HCT116 (cell line): ENCODE measurements around the gene ADGRD1. TPM values are rescaled to one million over a fixed set of nuclear protein-coding genes. Genes with fewer than 3 reads are reported as not detected.

Experiments used
- ATAC-seq: fragments of 200-7000 bp; cut with Tn5 transposase; 2 replicates; pipeline ENCODE4 v1.9.1; 2020; ENCODE audit warnings: mild to moderate bottlenecking, moderate library complexity
- BruUV-seq: library from RNA; stranded (reverse); fragments of 400-500 nt; replicated peaks from 2 replicates; lab custom pipeline; 2021; lab: Mats Ljungman, UMichigan
- CTCF ChIA-PET: fragments of 300-600 bp; sonication (Branson Sonifier 250); formaldehyde crosslinking; loops from one replicate; lab custom pipeline; 2021; ENCODE audit warnings: antibody characterized with exemption; lab: Charles Lee
- POLR2A ChIA-PET: fragments of 300-600, 350-600 bp; sonication (Branson Sonifier 250); formaldehyde crosslinking; loops from one replicate; lab custom pipeline; 2021; ENCODE audit warnings: antibody characterized with exemption; lab: Charles Lee
- RAD21 ChIA-PET, 2 experiments: fragments of 300-600 bp; sonication (Branson Sonifier 250); formaldehyde crosslinking; loops; one replicate each; lab custom pipeline; 2023; ENCODE audit warnings: low total read pairs in 2 of 2; ENCODE audit not compliant: uncharacterized antibody in 2 of 2, unreplicated experiment in 2 of 2, low non-redundant PET in 1 of 2; lab: Charles Lee
- DNase-seq: peaks from one replicate; pipeline ENCODE4 v3.0.0-alpha.2; 2010; ENCODE audit warnings: low read depth, low spot score
- H2AFZ ChIP-seq: fragments of 200-600 bp; shearing (Covaris generic), sonication (generic); 2 replicates; pipeline ENCODE4 v1.6.1; 2017; ENCODE audit warnings: low read depth, mixed run types, mixed read lengths, antibody characterized with exemption, low read length; ENCODE audit not compliant: poor library complexity, severe bottlenecking
- H3K27ac ChIP-seq: 2 replicates; pipeline ENCODE4 v1.5.1; 2012; ENCODE audit warnings: low read depth, low read length
- H3K27me3 ChIP-seq: fragments of 200-600 bp; sonication (generic); 2 replicates; pipeline ENCODE4 v1.6.1; 2016; ENCODE audit warnings: mixed run types, low read length, mixed read lengths; ENCODE audit not compliant: insufficient read depth
- H3K36me3 ChIP-seq, 2 experiments: fragments of 200-500 bp in 1 of 2; fragments of 200-600 bp in 1 of 2; sonication (Bioruptor generic) in 1 of 2; sonication (generic) in 1 of 2; 2 replicates each; pipeline versions ENCODE4 v1.5.1 to v1.6.1; 2014 to 2016; ENCODE audit warnings: low read length in 2 of 2, inconsistent platforms in 1 of 2, mixed read lengths in 1 of 2, mixed run types in 1 of 2; ENCODE audit not compliant: insufficient read depth in 2 of 2, control insufficient read depth in 1 of 2
- H3K4me1 ChIP-seq, 2 experiments: fragments of 200-600 bp in 1 of 2; sonication (generic) in 1 of 2; 2 replicates each; pipeline versions ENCODE4 v1.5.1 to v1.6.1; 2012 to 2017; ENCODE audit warnings: low read length in 2 of 2, inconsistent platforms in 1 of 2, mild to moderate bottlenecking in 1 of 2, mixed read lengths in 1 of 2, mixed run types in 1 of 2, moderate library complexity in 1 of 2; ENCODE audit not compliant: insufficient read depth in 2 of 2, control insufficient read depth in 1 of 2
- H3K4me2 ChIP-seq: fragments of 200-600 bp; sonication (generic); 2 replicates; pipeline ENCODE4 v1.6.1; 2017; ENCODE audit warnings: mixed run types, low read length, mixed read lengths
- H3K4me3 ChIP-seq, 2 experiments: fragments of 200-600 bp in 1 of 2; sonication (generic) in 1 of 2; replicated peaks in 1 of 2; 2 replicates each; pipeline ENCODE4 v1.5.1; 2011 to 2016; ENCODE audit warnings: low read length in 2 of 2, control low read depth in 1 of 2, low read depth in 1 of 2, mild to moderate bottlenecking in 1 of 2, mixed read lengths in 1 of 2, mixed run types in 1 of 2
- H3K79me2 ChIP-seq: fragments of 200-600 bp; sonication (generic); 2 replicates; pipeline ENCODE4 v1.6.1; 2017; ENCODE audit warnings: mild to moderate bottlenecking, mixed run types, low read length, moderate library complexity, mixed read lengths; ENCODE audit not compliant: insufficient read depth
- H3K9ac ChIP-seq: fragments of 200-600 bp; sonication (generic); 2 replicates; pipeline ENCODE4 v1.6.1; 2016; ENCODE audit warnings: low read length, mixed read lengths
- H3K9me2 ChIP-seq: fragments of 200-600 bp; sonication (generic), shearing (Covaris generic); 2 replicates; pipeline ENCODE4 v1.6.1; 2017; ENCODE audit warnings: mixed run types, mild to moderate bottlenecking, moderate library complexity; ENCODE audit not compliant: insufficient read depth
- H3K9me3 ChIP-seq, 2 experiments: fragments of 200-500 bp in 1 of 2; fragments of 200-600 bp in 1 of 2; sonication (Bioruptor generic) in 1 of 2; sonication (generic) in 1 of 2; 2 replicates each; pipeline ENCODE4 v1.6.1; 2014 to 2017; ENCODE audit warnings: low read length in 2 of 2, mixed read lengths in 2 of 2, inconsistent platforms in 1 of 2, low read depth in 1 of 2, mild to moderate bottlenecking in 1 of 2, mixed run types in 1 of 2, moderate library complexity in 1 of 2; ENCODE audit not compliant: control insufficient read depth in 1 of 2, insufficient read depth in 1 of 2
- H4K20me1 ChIP-seq: fragments of 200-600 bp; sonication (generic), shearing (Covaris generic); 2 replicates; pipeline ENCODE4 v1.6.1; 2017; ENCODE audit warnings: mixed run types, mild to moderate bottlenecking, moderate library complexity; ENCODE audit not compliant: insufficient read depth
- CBX3 ChIP-seq: IDR thresholded peaks from 2 replicates; pipeline ENCODE4 v1.6.1; 2012; ENCODE audit warnings: low read depth
- CEBPB ChIP-seq: IDR thresholded peaks from 2 replicates; pipeline ENCODE4 v1.6.1; 2012; ENCODE audit warnings: low read depth
- EGR1 ChIP-seq: IDR thresholded peaks from 2 replicates; pipeline ENCODE4 v1.6.1; 2012; ENCODE audit warnings: low read depth
- EZH2 ChIP-seq: fragments of 200-600 bp; sonication (generic); IDR thresholded peaks from 2 replicates; pipeline ENCODE4 v1.6.1; 2017; ENCODE audit warnings: antibody characterized with exemption, mixed run types
- EZH2phosphoT487 ChIP-seq: fragments of 200-600 bp; IDR thresholded peaks from 2 replicates; pipeline ENCODE4 v1.6.1; 2018; ENCODE audit warnings: antibody characterized with exemption, borderline replicate concordance
- POLR2A ChIP-seq: IDR thresholded peaks from 2 replicates; pipeline ENCODE4 v1.7.0; 2011; ENCODE audit warnings: borderline replicate concordance; ENCODE audit not compliant: insufficient read depth, insufficient read length; ENCODE audit errors: extremely low read depth
- POLR2AphosphoS5 ChIP-seq: IDR thresholded peaks from 2 replicates; pipeline ENCODE4 v1.6.1; 2011; ENCODE audit warnings: mild to moderate bottlenecking, low read depth, low read length, moderate library complexity
- RAD21 ChIP-seq: IDR thresholded peaks from 2 replicates; pipeline ENCODE4 v1.6.1; 2012; ENCODE audit warnings: low read depth, mild to moderate bottlenecking
- SIN3A ChIP-seq: IDR thresholded peaks from 2 replicates; pipeline ENCODE4 v1.6.1; 2012; ENCODE audit warnings: low read depth
- SP1 ChIP-seq: IDR thresholded peaks from 2 replicates; pipeline ENCODE4 v1.6.1; 2012; ENCODE audit warnings: low read depth
- TCF7L2 ChIP-seq: IDR thresholded peaks from 2 replicates; pipeline ENCODE4 v1.7.0; 2011; ENCODE audit warnings: borderline replicate concordance, inconsistent platforms; ENCODE audit not compliant: insufficient read depth, insufficient read length; ENCODE audit errors: extremely low read depth
- YY1 ChIP-seq: IDR thresholded peaks from 2 replicates; pipeline ENCODE4 v1.6.1; 2011; ENCODE audit warnings: low read length, low read depth, moderate library complexity, mild to moderate bottlenecking; ENCODE audit not compliant: insufficient replicate concordance; ENCODE audit errors: extremely low read depth
- ZFX ChIP-seq: fragments of 450-650 bp; IDR thresholded peaks from 2 replicates; pipeline ENCODE4 v1.6.1; 2017
- ZNF274 ChIP-seq: fragments of 200-500 bp; sonication (Bioruptor generic); IDR thresholded peaks from 2 replicates; pipeline ENCODE4 v1.6.1; 2014; ENCODE audit warnings: mild to moderate bottlenecking, low read depth, low read length, inconsistent platforms
- intact Hi-C: fragments of 100-400 bp; cut with micrococcal nuclease; formaldehyde crosslinking; loops from 2 replicates; pipeline ENCODE4 v1.10.0; 2022
- total RNA-seq: library from RNA; stranded (reverse); gene quantifications from one replicate; pipeline ENCODE4 v1.2.1, GENCODE V29; 2021; ENCODE audit not compliant: unreplicated experiment
- TF ChIP-seq, protein P1 (sequence below), 3 experiments: fragments of 200-600 bp in 1 of 3; sonication (generic) in 1 of 3; IDR thresholded peaks in 2 of 3; conservative IDR thresholded peaks in 1 of 3; 2 replicates each; pipeline ENCODE4 v1.5.1; 2012 to 2017; ENCODE audit warnings: low read depth in 2 of 3, low read length in 2 of 3, antibody characterized with exemption in 1 of 3, borderline replicate concordance in 1 of 3, control low read depth in 1 of 3, mild to moderate bottlenecking in 1 of 3, mixed read lengths in 1 of 3, mixed run types in 1 of 3, moderate library complexity in 1 of 3; ENCODE audit not compliant: insufficient read depth in 1 of 3
- TF ChIP-seq, protein P2 (sequence below): IDR thresholded peaks from 2 replicates; pipeline ENCODE4 v1.6.1; 2011; ENCODE audit warnings: mild to moderate bottlenecking, low read length, moderate library complexity; ENCODE audit not compliant: insufficient replicate concordance; ENCODE audit errors: extremely low read depth

The ADGRD1 gene
- total RNA-seq, 1 experiment from 2014 or later: 0.44 TPM

DNA sequence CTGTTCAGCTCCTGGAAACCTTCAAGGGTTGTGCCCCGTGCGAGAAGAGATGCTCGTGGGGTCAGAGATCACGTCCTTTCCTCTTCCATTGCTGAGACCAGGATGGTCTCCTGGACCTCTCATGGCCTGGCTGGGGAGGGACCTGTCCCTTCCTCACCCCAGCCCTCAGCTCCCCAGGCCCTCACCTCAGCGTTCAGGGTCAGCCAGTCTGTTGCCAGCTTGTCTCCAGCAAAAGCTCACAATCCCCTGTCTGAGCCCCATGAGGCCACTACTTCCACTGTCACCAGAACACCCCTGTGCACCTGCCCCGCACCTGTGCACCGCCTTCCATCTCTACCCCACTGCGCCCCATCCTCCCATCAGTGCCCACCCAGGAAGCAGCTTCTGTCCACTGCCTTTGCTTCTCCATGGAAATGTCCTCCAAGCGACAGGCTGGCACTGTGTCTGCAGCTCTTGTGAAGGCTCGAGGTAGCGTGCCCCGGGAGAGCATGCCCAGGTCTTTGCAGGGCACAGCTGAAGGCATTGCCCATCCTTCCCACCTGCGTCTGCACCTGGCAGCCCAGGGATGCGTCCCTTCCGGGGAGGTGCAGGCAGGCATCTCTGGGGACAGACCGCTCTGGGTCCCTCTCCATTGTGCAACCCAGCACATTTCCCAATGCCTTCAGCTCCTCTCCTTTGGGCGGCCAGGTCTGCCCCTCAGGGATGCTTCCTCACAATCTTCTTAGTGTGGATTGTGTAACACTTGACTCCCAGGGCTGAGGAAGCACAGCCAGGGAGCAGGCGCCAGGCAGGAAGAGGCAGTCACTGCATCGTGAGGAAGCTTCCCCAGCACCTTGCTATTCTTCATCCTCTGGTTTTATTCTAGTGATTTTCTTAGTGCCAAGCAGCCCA is 179.6 kb downstream of the ADGRD1 start:
- intact Hi-C loops: loop anchor here (5.0 kb wide), 1 partner anchor 371 kb away; no protein-coding TSS in a partner anchor
- no peaks in the 10 kb centered on the region for H3K27me3 ChIP-seq
- CTCF ChIA-PET: interaction anchor here (0.6 to 3.1 kb wide), 11 partner anchors 17 to 373 kb away, joined by 3 to 27 read pairs (median 7); no protein-coding TSS in a partner anchor

More for the DNA sequence above, 179.6 kb downstream of the ADGRD1 start:
- Histone ChIP-seq H4K20me1 (no peaks in the 10 kb centered on the region), H2AFZ (no peak overlapping the region), H3K9me2 (no peaks in the 10 kb centered on the region), H3K9me3 (no peaks in the 10 kb centered on the region), H3K4me3 (no peak overlapping the region)
- no peak for ATAC-seq
- no TSS peak for BruUV-seq
- no peak for TF ChIP-seq EZH2
- TF ChIP-seq EGR1: no peak
- no peak for TF ChIP-seq TCF7L2
- TF ChIP-seq EZH2phosphoT487: no peak
- TF ChIP-seq POLR2A: no peak
- no peak for TF ChIP-seq CEBPB
- no peak for TF ChIP-seq SP1
- no peak for TF ChIP-seq ZNF274
- no peak for TF ChIP-seq RAD21
- TF ChIP-seq YY1: no peak
- TF ChIP-seq, protein P1, sequence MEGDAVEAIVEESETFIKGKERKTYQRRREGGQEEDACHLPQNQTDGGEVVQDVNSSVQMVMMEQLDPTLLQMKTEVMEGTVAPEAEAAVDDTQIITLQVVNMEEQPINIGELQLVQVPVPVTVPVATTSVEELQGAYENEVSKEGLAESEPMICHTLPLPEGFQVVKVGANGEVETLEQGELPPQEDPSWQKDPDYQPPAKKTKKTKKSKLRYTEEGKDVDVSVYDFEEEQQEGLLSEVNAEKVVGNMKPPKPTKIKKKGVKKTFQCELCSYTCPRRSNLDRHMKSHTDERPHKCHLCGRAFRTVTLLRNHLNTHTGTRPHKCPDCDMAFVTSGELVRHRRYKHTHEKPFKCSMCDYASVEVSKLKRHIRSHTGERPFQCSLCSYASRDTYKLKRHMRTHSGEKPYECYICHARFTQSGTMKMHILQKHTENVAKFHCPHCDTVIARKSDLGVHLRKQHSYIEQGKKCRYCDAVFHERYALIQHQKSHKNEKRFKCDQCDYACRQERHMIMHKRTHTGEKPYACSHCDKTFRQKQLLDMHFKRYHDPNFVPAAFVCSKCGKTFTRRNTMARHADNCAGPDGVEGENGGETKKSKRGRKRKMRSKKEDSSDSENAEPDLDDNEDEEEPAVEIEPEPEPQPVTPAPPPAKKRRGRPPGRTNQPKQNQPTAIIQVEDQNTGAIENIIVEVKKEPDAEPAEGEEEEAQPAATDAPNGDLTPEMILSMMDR (IDR thresholded peaks at IDR 0.05 in 2 of 3, conservative IDR thresholded peaks at IDR 0.05 in 1 of 3; ENCODE audit: borderline replicate concordance in 1 of 3, insufficient read depth in 1 of 3, low read depth in 2 of 3, low read length in 2 of 3): no peak
- TF ChIP-seq CBX3: no peak
- TF ChIP-seq, protein P2, sequence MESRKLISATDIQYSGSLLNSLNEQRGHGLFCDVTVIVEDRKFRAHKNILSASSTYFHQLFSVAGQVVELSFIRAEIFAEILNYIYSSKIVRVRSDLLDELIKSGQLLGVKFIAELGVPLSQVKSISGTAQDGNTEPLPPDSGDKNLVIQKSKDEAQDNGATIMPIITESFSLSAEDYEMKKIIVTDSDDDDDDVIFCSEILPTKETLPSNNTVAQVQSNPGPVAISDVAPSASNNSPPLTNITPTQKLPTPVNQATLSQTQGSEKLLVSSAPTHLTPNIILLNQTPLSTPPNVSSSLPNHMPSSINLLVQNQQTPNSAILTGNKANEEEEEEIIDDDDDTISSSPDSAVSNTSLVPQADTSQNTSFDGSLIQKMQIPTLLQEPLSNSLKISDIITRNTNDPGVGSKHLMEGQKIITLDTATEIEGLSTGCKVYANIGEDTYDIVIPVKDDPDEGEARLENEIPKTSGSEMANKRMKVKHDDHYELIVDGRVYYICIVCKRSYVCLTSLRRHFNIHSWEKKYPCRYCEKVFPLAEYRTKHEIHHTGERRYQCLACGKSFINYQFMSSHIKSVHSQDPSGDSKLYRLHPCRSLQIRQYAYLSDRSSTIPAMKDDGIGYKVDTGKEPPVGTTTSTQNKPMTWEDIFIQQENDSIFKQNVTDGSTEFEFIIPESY: no peak
- no peak for TF ChIP-seq SIN3A
- TF ChIP-seq POLR2AphosphoS5: no peak
- TF ChIP-seq ZFX: no peak
- TF ChIP-seq, all 23 proteins: peak for 0
- no peak overlapping the region for H3K27ac ChIP-seq
- no peak overlapping the region for H3K9ac ChIP-seq
- H3K4me2 ChIP-seq: no peak overlapping the region
- no peaks in the 10 kb centered on the region for H3K79me2 ChIP-seq
- no peaks in the 10 kb centered on the region for H3K36me3 ChIP-seq
- ChIA-PET POLR2A (no interaction called here), RAD21 (interaction anchor here in 1 of 2 experiments (1.0 kb wide), 2 partner anchors 29 to 217 kb away, joined by 5 to 6 read pairs; no protein-coding TSS in a partner anchor)
- no peak for DNase-seq
- peaks cover 4 to 19% of the 10 kb centered on the region in 2 experiments; a peak in 3 of 4 replicates for H3K4me1 ChIP-seq
